K562 (cell line): ENCODE measurements around the gene FBXL12. TPM values are rescaled to one million over a fixed set of nuclear protein-coding genes. Genes with fewer than 3 reads are reported as not detected.
A peak's percentile ranks its signal among the peaks of the same experiment; 100 is the strongest.

Source experiments
- FOXM1 ChIP-seq, 2 experiments: fragments of 450-650 bp in 1 of 2; sonication (generic) in 1 of 2; formaldehyde crosslinking in 1 of 2; IDR thresholded peaks; 2 replicates each; pipeline versions ENCODE4 v1.6.1 to v1.9.0; 2017 to 2022; ENCODE audit warnings: low read depth in 2 of 2, mild to moderate bottlenecking in 2 of 2, missing genetic modification reagents in 1 of 2, moderate library complexity in 1 of 2
- LEF1 ChIP-seq: fragments of 450-650 bp; IDR thresholded peaks from 2 replicates; pipeline ENCODE4 v1.6.1; 2016; ENCODE audit warnings: mild to moderate bottlenecking
- PHF20 ChIP-seq: fragments of 450-650 bp; IDR thresholded peaks from 2 replicates; pipeline ENCODE4 v1.6.1; 2018; ENCODE audit not compliant: partially characterized antibody
- POLR2A ChIP-seq: fragments of 450-650 bp; conservative IDR thresholded peaks from 2 replicates; pipeline ENCODE4 v1.6.1; 2016
- SETDB1 ChIP-seq: IDR thresholded peaks from one replicate; pipeline ENCODE4 v1.6.1; 2012; ENCODE audit warnings: low read length, control low read depth, inconsistent platforms
- SP2 ChIP-seq: IDR thresholded peaks from 2 replicates; pipeline ENCODE4 v1.6.1; 2011; ENCODE audit warnings: mild to moderate bottlenecking, low read depth, low read length, moderate library complexity; ENCODE audit not compliant: poor library complexity, severe bottlenecking; ENCODE audit errors: extremely low read depth
- SRSF1 ChIP-seq: fragments of 200-400 bp; formaldehyde crosslinking; IDR thresholded peaks from 2 replicates; pipeline ENCODE4 v1.6.1; 2017; ENCODE audit warnings: mild to moderate bottlenecking, low read depth, low read length, moderate library complexity
- ZNF217 ChIP-seq: sonication (generic); formaldehyde crosslinking; IDR thresholded peaks from 2 replicates; pipeline ENCODE4 v1.8.0; 2022; ENCODE audit warnings: mild to moderate bottlenecking, missing genetic modification reagents
- ZNF280B ChIP-seq: fragments of 250-450 bp; sonication (Bioruptor Pico); IDR thresholded peaks from 2 replicates; pipeline ENCODE4 v1.5.1; 2021; ENCODE audit warnings: mild to moderate bottlenecking
- ZNF436 ChIP-seq: fragments of 250-450, 450-650 bp; sonication (Bioruptor Pico); formaldehyde crosslinking; IDR thresholded peaks from 2 replicates; pipeline ENCODE4 v1.7.0; 2020; ENCODE audit warnings: mild to moderate bottlenecking
- ZNF586 ChIP-seq: fragments of 450-650 bp; formaldehyde crosslinking; conservative IDR thresholded peaks from 2 replicates; pipeline ENCODE4 v1.4.0; 2020; ENCODE audit warnings: mild to moderate bottlenecking, moderate library complexity
- ZNF695 ChIP-seq: fragments of 450-650 bp; formaldehyde crosslinking; IDR thresholded peaks from 2 replicates; pipeline ENCODE4 v1.4.0; 2020; ENCODE audit warnings: mild to moderate bottlenecking, moderate library complexity
- polyA plus RNA-seq, 8 experiments: library from polyadenylated mRNA; depleted of rRNA in 4 of 8; stranded (reverse) in 5 of 8; unstranded in 3 of 8; fragments of >200 nt; fragmentation: Nextera tagmentation in 2 of 8; fragmentation: Illumina TruSeq in 1 of 8; extraction: Ambion mirVana in 2 of 8; extraction: Trizol in 1 of 8; gene quantifications; 2 replicates each; pipeline versions ENCODE4 v1.2.1 to v1.2.3, GENCODE V29; 2011 to 2014; ENCODE audit warnings: inconsistent platforms in 1 of 8, missing spikeins in 1 of 8
- total RNA-seq, 7 experiments: library from RNA; depleted of rRNA in 6 of 7; stranded (reverse); fragments of >200 nt in 6 of 7; fragmentation: Illumina TruSeq in 2 of 7; extraction: Trizol in 2 of 7; gene quantifications; 2 replicates each; pipeline versions ENCODE4 v1.2.1 to v1.2.3, GENCODE V29; 2011 to 2021; ENCODE audit warnings: low replicate concordance in 1 of 7
- TF ChIP-seq, protein P1 (sequence below): fragments of 250-450 bp; sonication (Bioruptor Pico); IDR thresholded peaks from 2 replicates; pipeline ENCODE4 v1.8.0; 2022; ENCODE audit warnings: moderate library complexity, mild to moderate bottlenecking, inconsistent platforms
- TF ChIP-seq, protein P2 (sequence below), 3 experiments: fragments of 200-800 bp in 1 of 3; sonication (Bioruptor generic) in 1 of 3; sonication (generic) in 1 of 3; formaldehyde crosslinking in 1 of 3; IDR thresholded peaks; 2 replicates each; pipeline versions ENCODE4 v1.6.1 to v1.8.0; 2016 to 2022; ENCODE audit warnings: mild to moderate bottlenecking in 2 of 3, missing compliant biosample characterization in 2 of 3, missing genetic modification characterization in 2 of 3, missing genetic modification reagents in 1 of 3
- TF ChIP-seq, protein P3 (sequence below): IDR thresholded peaks from 2 replicates; pipeline ENCODE4 v1.6.1; 2014; ENCODE audit warnings: antibody characterized with exemption
- TF ChIP-seq, protein P4 (sequence below): sonication (generic); formaldehyde crosslinking; IDR thresholded peaks from 2 replicates; pipeline ENCODE4 v1.8.0; 2022; ENCODE audit warnings: mild to moderate bottlenecking, missing genetic modification reagents
- TF ChIP-seq, protein P5 (sequence below): fragments of 250-450 bp; sonication (Bioruptor Pico); IDR thresholded peaks from 2 replicates; pipeline ENCODE4 v1.4.0; 2020; ENCODE audit warnings: borderline replicate concordance
- TF ChIP-seq, protein P6 (sequence below): sonication (generic); IDR thresholded peaks from 2 replicates; pipeline ENCODE4 v1.6.1; 2016

Gene FBXL12
- total and polyA plus RNA-seq, 9 of the 15 experiments (the other 6 are each of a cell fraction or from before 2014, with no cell fraction given) = 2.7 to 40.5 (median 26.5) TPM

DNA sequence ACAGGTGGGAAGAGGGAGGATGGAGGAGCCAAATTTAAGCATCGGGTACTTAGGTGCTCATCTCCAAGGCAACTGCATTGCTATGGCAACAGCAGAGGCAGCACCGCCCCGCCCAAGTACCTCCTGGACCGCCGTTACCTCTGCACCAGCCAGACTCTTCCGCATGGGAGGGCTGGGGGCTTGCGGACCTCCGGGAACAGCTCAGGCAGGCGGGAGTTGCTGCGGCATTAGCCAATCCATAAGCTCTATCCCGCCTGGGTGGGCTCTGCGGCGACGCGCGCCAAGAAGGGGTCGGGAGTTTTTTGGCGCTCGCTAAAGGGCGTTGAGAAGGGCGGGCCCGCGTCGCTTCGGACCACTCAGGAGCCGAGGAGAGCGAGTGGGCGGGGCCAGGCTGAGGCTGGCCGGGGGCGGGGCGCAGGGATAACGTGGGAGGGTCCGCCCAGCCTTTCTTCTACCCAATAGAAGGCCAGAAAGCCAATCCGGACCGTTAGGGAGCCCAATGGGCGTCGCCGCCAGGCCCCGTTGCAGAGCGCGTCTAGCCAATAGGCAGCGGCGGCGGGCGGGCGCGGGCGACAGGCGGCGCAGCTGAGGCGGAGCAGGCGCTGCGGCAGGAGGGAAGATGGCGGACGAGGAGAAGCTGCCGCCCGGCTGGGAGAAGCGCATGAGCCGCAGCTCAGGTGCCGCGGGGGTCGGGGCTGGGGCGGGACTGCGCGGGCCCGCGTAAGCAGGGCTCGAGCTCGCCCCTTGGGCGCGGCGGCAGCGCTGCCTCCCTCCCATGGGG is 16.0 kb upstream of the FBXL12 start, which contains the start of gene PIN1 (continued):
- TF ChIP-seq, protein P1, sequence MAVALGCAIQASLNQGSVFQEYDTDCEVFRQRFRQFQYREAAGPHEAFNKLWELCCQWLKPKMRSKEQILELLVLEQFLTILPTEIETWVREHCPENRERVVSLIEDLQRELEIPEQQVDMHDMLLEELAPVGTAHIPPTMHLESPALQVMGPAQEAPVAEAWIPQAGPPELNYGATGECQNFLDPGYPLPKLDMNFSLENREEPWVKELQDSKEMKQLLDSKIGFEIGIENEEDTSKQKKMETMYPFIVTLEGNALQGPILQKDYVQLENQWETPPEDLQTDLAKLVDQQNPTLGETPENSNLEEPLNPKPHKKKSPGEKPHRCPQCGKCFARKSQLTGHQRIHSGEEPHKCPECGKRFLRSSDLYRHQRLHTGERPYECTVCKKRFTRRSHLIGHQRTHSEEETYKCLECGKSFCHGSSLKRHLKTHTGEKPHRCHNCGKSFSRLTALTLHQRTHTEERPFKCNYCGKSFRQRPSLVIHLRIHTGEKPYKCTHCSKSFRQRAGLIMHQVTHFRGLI (CRISPR knock-in tag) = no peak
- no peak for TF ChIP-seq ZNF436 (CRISPR knock-in tag)
- peak; percentile 63 for TF ChIP-seq PHF20
- TF ChIP-seq, protein P2, sequence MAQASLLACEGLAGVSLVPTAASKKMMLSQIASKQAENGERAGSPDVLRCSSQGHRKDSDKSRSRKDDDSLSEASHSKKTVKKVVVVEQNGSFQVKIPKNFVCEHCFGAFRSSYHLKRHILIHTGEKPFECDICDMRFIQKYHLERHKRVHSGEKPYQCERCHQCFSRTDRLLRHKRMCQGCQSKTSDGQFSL (CRISPR knock-in tag; IDR thresholded peaks at IDR 0.05) = no peak
- TF ChIP-seq, protein P2 (tag; IDR thresholded peaks at IDR 0.05) = no peak
- TF ChIP-seq FOXM1 (IDR thresholded peaks at IDR 0.05; ENCODE audit: low read depth) = no peak
- no peak for TF ChIP-seq FOXM1 (CRISPR knock-in tag; IDR thresholded peaks at IDR 0.05; ENCODE audit: low read depth)
- TF ChIP-seq ZNF280B = no peak
- peak; percentile 87 for TF ChIP-seq SP2
- TF ChIP-seq SETDB1 = no peak
- TF ChIP-seq SRSF1 = no peak
- no peak for TF ChIP-seq LEF1
- TF ChIP-seq ZNF217 (CRISPR knock-in tag) = no peak
- TF ChIP-seq, protein P3, sequence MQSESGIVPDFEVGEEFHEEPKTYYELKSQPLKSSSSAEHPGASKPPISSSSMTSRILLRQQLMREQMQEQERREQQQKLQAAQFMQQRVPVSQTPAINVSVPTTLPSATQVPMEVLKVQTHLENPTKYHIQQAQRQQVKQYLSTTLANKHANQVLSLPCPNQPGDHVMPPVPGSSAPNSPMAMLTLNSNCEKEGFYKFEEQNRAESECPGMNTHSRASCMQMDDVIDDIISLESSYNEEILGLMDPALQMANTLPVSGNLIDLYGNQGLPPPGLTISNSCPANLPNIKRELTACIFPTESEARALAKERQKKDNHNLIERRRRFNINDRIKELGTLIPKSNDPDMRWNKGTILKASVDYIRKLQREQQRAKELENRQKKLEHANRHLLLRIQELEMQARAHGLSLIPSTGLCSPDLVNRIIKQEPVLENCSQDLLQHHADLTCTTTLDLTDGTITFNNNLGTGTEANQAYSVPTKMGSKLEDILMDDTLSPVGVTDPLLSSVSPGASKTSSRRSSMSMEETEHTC = no peak
- TF ChIP-seq ZNF695 = no peak
- TF ChIP-seq, protein P4, sequence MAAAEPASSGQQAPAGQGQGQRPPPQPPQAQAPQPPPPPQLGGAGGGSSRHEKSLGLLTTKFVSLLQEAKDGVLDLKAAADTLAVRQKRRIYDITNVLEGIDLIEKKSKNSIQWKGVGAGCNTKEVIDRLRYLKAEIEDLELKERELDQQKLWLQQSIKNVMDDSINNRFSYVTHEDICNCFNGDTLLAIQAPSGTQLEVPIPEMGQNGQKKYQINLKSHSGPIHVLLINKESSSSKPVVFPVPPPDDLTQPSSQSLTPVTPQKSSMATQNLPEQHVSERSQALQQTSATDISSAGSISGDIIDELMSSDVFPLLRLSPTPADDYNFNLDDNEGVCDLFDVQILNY (CRISPR knock-in tag) = no peak
- TF ChIP-seq, protein P5, sequence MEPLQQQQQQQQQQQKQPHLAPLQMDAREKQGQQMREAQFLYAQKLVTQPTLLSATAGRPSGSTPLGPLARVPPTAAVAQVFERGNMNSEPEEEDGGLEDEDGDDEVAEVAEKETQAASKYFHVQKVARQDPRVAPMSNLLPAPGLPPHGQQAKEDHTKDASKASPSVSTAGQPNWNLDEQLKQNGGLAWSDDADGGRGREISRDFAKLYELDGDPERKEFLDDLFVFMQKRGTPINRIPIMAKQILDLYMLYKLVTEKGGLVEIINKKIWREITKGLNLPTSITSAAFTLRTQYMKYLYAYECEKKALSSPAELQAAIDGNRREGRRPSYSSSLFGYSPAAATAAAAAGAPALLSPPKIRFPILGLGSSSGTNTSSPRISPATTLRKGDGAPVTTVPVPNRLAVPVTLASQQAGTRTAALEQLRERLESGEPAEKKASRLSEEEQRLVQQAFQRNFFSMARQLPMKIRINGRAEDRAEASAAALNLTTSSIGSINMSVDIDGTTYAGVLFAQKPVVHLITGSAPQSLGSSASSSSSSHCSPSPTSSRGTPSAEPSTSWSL (CRISPR knock-in tag) = no peak
- TF ChIP-seq POLR2A = peak; percentile 74; the same call in 1 of the 2 replicates
- TF ChIP-seq ZNF586 = no peak
- TF ChIP-seq, protein P6, sequence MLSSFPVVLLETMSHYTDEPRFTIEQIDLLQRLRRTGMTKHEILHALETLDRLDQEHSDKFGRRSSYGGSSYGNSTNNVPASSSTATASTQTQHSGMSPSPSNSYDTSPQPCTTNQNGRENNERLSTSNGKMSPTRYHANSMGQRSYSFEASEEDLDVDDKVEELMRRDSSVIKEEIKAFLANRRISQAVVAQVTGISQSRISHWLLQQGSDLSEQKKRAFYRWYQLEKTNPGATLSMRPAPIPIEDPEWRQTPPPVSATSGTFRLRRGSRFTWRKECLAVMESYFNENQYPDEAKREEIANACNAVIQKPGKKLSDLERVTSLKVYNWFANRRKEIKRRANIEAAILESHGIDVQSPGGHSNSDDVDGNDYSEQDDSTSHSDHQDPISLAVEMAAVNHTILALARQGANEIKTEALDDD = no peak
